T-cell (primary cell): ENCODE data around the gene RRH. TPM values are rescaled to one million over a fixed set of nuclear protein-coding genes. Genes with fewer than 3 reads are reported as not detected.

Source experiments
- ATAC-seq, 4 experiments: fragments of 200-7000 bp in 3 of 4; fragments of 150-1000 bp in 1 of 4; cut with Tn5 transposase; replicated peaks in 1 of 4; 1 replicate in 3 of 4; 2 replicates in 1 of 4; pipeline ENCODE4 v1.10.0; 2021; ENCODE audit warnings: moderate library complexity in 3 of 4, mild to moderate bottlenecking in 2 of 4, moderate number of reproducible peaks in 1 of 4
- CTCF ChIA-PET, 2 donors: fragments of 300-600 bp; sonication (Branson Sonifier 250); formaldehyde crosslinking; loops; one replicate each; lab custom pipeline; 2022; ENCODE audit warnings: antibody characterized with exemption in 2 of 2; lab: Charles Lee
- POLR2A ChIA-PET, 2 donors: fragments of 300-600 bp; sonication (Branson Sonifier 250); formaldehyde crosslinking; loops; one replicate each; lab custom pipeline; 2022; ENCODE audit warnings: antibody characterized with exemption in 2 of 2; lab: Charles Lee
- DNase-seq, 35 experiments: peaks; one replicate each; pipeline versions ENCODE4 v3.0.0 to v3.0.0-alpha.2; 2013 to 2023
- H3K27ac ChIP-seq: one replicate; pipeline ENCODE4 v1.5.1; 2013; ENCODE audit warnings: low read length
- H3K27me3 ChIP-seq, 2 experiments: replicated peaks in 1 of 2; 1 replicate in 1 of 2; 2 replicates in 1 of 2; pipeline versions ENCODE4 v1.6.1 to v1.7.0; 2013; ENCODE audit warnings: low read length in 1 of 2, mixed read lengths in 1 of 2; ENCODE audit not compliant: control insufficient read depth in 2 of 2, insufficient read depth in 2 of 2; ENCODE audit errors: extremely low read depth in 1 of 2
- H3K36me3 ChIP-seq, 2 donors: 1 replicate in 1 of 2; 2 replicates in 1 of 2; pipeline versions ENCODE4 v1.6.1 to v1.7.0; 2013; ENCODE audit warnings: low read length in 1 of 2; ENCODE audit not compliant: control insufficient read depth in 2 of 2, insufficient read depth in 1 of 2; ENCODE audit errors: extremely low read depth in 1 of 2
- H3K4me1 ChIP-seq, 2 experiments: 1 replicate in 1 of 2; 2 replicates in 1 of 2; pipeline versions ENCODE4 v1.6.1 to v1.7.0; 2013; ENCODE audit warnings: low read length in 2 of 2, mixed read lengths in 1 of 2; ENCODE audit not compliant: insufficient read depth in 2 of 2, control insufficient read depth in 1 of 2; ENCODE audit errors: extremely low read depth in 1 of 2
- H3K4me3 ChIP-seq, 2 donors: 1 replicate in 1 of 2; 2 replicates in 1 of 2; pipeline versions ENCODE4 v1.5.1 to v1.7.0; 2013; ENCODE audit warnings: mild to moderate bottlenecking in 2 of 2, low read length in 1 of 2, moderate library complexity in 1 of 2; ENCODE audit not compliant: control insufficient read depth in 1 of 2; ENCODE audit errors: extremely low read depth in 1 of 2
- H3K9me3 ChIP-seq: 2 replicates; pipeline ENCODE4 v1.7.0; 2013
- H3K27ac Mint-ChIP-seq, 2 donors: one replicate each; pipeline ENCODE4 v1.8.0; 2020 to 2021; ENCODE audit warnings: mild to moderate bottlenecking in 2 of 2, mixed read lengths in 2 of 2
- H3K27me3 Mint-ChIP-seq, 2 donors: one replicate each; pipeline ENCODE4 v1.8.0; 2021 to 2022; ENCODE audit warnings: mixed read lengths in 2 of 2
- H3K36me3 Mint-ChIP-seq: one replicate; pipeline ENCODE4 v1.8.0; 2021; ENCODE audit warnings: mixed read lengths
- H3K4me1 Mint-ChIP-seq, 3 donors: one replicate each; pipeline ENCODE4 v1.8.0; 2020 to 2022; ENCODE audit warnings: mixed read lengths in 3 of 3, mild to moderate bottlenecking in 1 of 3
- H3K4me3 Mint-ChIP-seq, 3 donors: one replicate each; pipeline ENCODE4 v1.8.0; 2020 to 2022; ENCODE audit warnings: mild to moderate bottlenecking in 3 of 3, mixed read lengths in 3 of 3, moderate library complexity in 3 of 3
- H3K9me3 Mint-ChIP-seq, 3 donors: one replicate each; pipeline ENCODE4 v1.8.0; 2020 to 2022; ENCODE audit warnings: mixed read lengths in 3 of 3
- WGBS: methylation state at CpG from one replicate; pipeline ENCODE4 v1.1.5; 2013; ENCODE audit warnings: missing lambda C conversion rate; ENCODE audit not compliant: insufficient coverage; 5-methylcytosine and 5-hydroxymethylcytosine counted together
- total RNA-seq, 35 experiments: library from RNA in 6 of 35; stranded (reverse) in 6 of 35; fragments of 120-200 nt in 1 of 35; gene quantifications; one replicate each; pipeline versions ENCODE4 v1.2.1 to v1.2.4 and lab custom pipeline; 2013 to 2026

Gene RRH
- total RNA-seq, 5 donors from 2014 or later (not counting 1 experiment from before 2014, with no cell fraction given): 0.33 to 0.61 (median 0.34) TPM; not detected in 1

GRCh38 chr4:109815151-109816081 is 12.4 kb upstream of the RRH start, which contains the start of gene GAR1:
GAR1 (plus strand) TSS chr4:109815762; CDS start chr4:109816165, 403 bp downstream.
- ATAC-seq (peak; percentile 95 to 97 (median 96)), DNase-seq (peak; percentile 66 to 93 (median 83))
- Histone ChIP-seq H3K4me3 (peak within 1 kb of the TSS; percentile 75 to 90), H3K9me3 (no peaks in the 10 kb centered on the region), H3K4me1 (peaks cover 9 to 17% of the 10 kb centered on the region in 2 experiments), H3K27me3 (no peaks in the 10 kb centered on the region), H3K36me3 (peaks cover 0 to 14% of the 10 kb centered on the region in 2 donors), H3K27ac (peak within 1 kb of the TSS; percentile 85)
- Mint-ChIP-seq H3K4me1 (peaks cover 42 to 44% (median 44%) of the 10 kb centered on the region in 3 donors), H3K27ac (peak within 1 kb of the TSS; percentile 93 to 97), H3K27me3 (no peaks in the 10 kb centered on the region), H3K4me3 (peak within 1 kb of the TSS; percentile 96 to 99 (median 99)), H3K9me3 (no peaks in the 10 kb centered on the region), H3K36me3 (peaks cover 17% of the 10 kb centered on the region)
- ChIA-PET POLR2A (interaction anchor here in 1 of 2 donors (0.6 kb wide), 1 partner anchor 1461 kb away, joined by 5 read pairs; no protein-coding TSS in a partner anchor), CTCF (interaction anchor here in 1 of 2 donors (0.6 to 1.2 kb wide), 6 partner anchors 10 to 1884 kb away, joined by 3 to 4 read pairs (median 3); partner anchors contain the start of gene SEC24B)
- WGBS: under 1% methylated on average over 48 of the region's 53 CpGs

GRCh38 chr4:109816082-109816442 is 11.7 kb upstream of the RRH start:
- ATAC-seq: peak in 3 of 4 experiments; percentile 4 to 25 (median 21)
- peaks cover 22% of the 10 kb centered on the region for H3K36me3 Mint-ChIP-seq
- peak overlapping the region; percentile 93 to 97 for H3K27ac Mint-ChIP-seq
- POLR2A ChIA-PET: no interaction called here
- Histone ChIP-seq H3K27ac (peak overlapping the region; percentile 85), H3K27me3 (no peaks in the 10 kb centered on the region), H3K4me1 (peaks cover 9 to 17% of the 10 kb centered on the region in 2 experiments), H3K4me3 (peak overlapping the region; percentile 75 to 90), H3K9me3 (no peaks in the 10 kb centered on the region), H3K36me3 (peaks cover 0 to 16% of the 10 kb centered on the region in 2 donors)
- DNase-seq: peak in 33 of 35 experiments; percentile 8 to 61 (median 41)
- peak overlapping the region; percentile 96 to 99 (median 99) for H3K4me3 Mint-ChIP-seq
- no peaks in the 10 kb centered on the region for H3K27me3 Mint-ChIP-seq
- CTCF ChIA-PET: interaction anchor here in 1 of 2 donors (1.0 to 1.2 kb wide), 3 partner anchors 9 to 114 kb away, joined by 3 to 4 read pairs (median 4); no protein-coding TSS in a partner anchor
- 0% methylated on average over 16 of the region's 19 CpGs for WGBS
- peaks cover 44 to 49% (median 47%) of the 10 kb centered on the region in 3 donors for H3K4me1 Mint-ChIP-seq
- H3K9me3 Mint-ChIP-seq: no peaks in the 10 kb centered on the region

GRCh38 chr4:109816894-109817293 is 10.9 kb upstream of the RRH start:
- peaks cover 9 to 17% of the 10 kb centered on the region in 2 experiments for H3K4me1 ChIP-seq
- Mint-ChIP-seq H3K27me3 (no peaks in the 10 kb centered on the region), H3K9me3 (no peaks in the 10 kb centered on the region), H3K36me3 (peaks cover 27% of the 10 kb centered on the region), H3K4me3 (peak overlapping the region; percentile 96 to 99 (median 99)), H3K27ac (peak overlapping the region; percentile 93 to 97), H3K4me1 (peaks cover 44 to 51% (median 47%) of the 10 kb centered on the region in 3 donors)
- H3K4me3 ChIP-seq: no peak overlapping the region
- H3K36me3 ChIP-seq: peaks cover 0 to 17% of the 10 kb centered on the region in 2 donors
- no peaks in the 10 kb centered on the region for H3K27me3 ChIP-seq
- H3K27ac ChIP-seq: no peak overlapping the region
- no peak for ATAC-seq
- WGBS: 69% methylated on average over 1 of the region's 1 CpG
- H3K9me3 ChIP-seq: no peaks in the 10 kb centered on the region
- DNase-seq: no peak
- ChIA-PET POLR2A (interaction anchor here (0.5 to 0.6 kb wide), 2 partner anchors 256 kb away, joined by 3 read pairs; no protein-coding TSS in a partner anchor), CTCF (interaction anchor here in 1 of 2 donors (1.1 to 1.2 kb wide), 2 partner anchors 116 to 384 kb away, joined by 3 read pairs; no protein-coding TSS in a partner anchor)

- no peak overlapping the region for H3K4me3 Mint-ChIP-seq
- Histone ChIP-seq H3K36me3 (peaks cover 4 to 30% of the 10 kb centered on the region in 2 donors), H3K4me1 (peaks cover 9 to 17% of the 10 kb centered on the region in 2 experiments), H3K4me3 (no peak overlapping the region), H3K27me3 (no peaks in the 10 kb centered on the region), H3K27ac (no peak overlapping the region), H3K9me3 (no peaks in the 10 kb centered on the region)
- ATAC-seq (no peak), DNase-seq (no peak)
- ChIA-PET CTCF (interaction anchor here (0.7 to 1.1 kb wide), 2 partner anchors 385 to 386 kb away, joined by 3 read pairs; no protein-coding TSS in a partner anchor), POLR2A (interaction anchor here in 1 of 2 donors (0.5 kb wide), 1 partner anchor 1606 kb away, joined by 3 read pairs; no protein-coding TSS in a partner anchor)
- H3K9me3 Mint-ChIP-seq: no peaks in the 10 kb centered on the region
- no peak overlapping the region for H3K27ac Mint-ChIP-seq
- WGBS: 100% methylated on average over 3 of the region's 4 CpGs
- H3K36me3 Mint-ChIP-seq: peaks cover 35% of the 10 kb centered on the region
- H3K4me1 Mint-ChIP-seq: peaks cover 46 to 51% (median 47%) of the 10 kb centered on the region in 3 donors
- no peaks in the 10 kb centered on the region for H3K27me3 Mint-ChIP-seq
Measured at GRCh38 chr4:109818268-109818667, 9.5 kb upstream of the RRH start.

- H3K27me3 ChIP-seq: no peaks in the 10 kb centered on the region
- H3K27ac ChIP-seq: no peak overlapping the region
- H3K4me3 ChIP-seq: no peak overlapping the region
- no peak overlapping the region for H3K4me3 Mint-ChIP-seq
- peaks cover 4 to 38% of the 10 kb centered on the region in 2 donors for H3K36me3 ChIP-seq
- H3K9me3 ChIP-seq: no peaks in the 10 kb centered on the region
- ATAC-seq (no peak), DNase-seq (no peak)
- WGBS: 86% methylated on average over 1 of the region's 2 CpGs
- ChIA-PET CTCF (interaction anchor here in 1 of 2 donors (0.6 to 1.0 kb wide), 2 partner anchors 161 to 391 kb away, joined by 3 to 4 read pairs; no protein-coding TSS in a partner anchor), POLR2A (no interaction called here)
- H3K27me3 Mint-ChIP-seq: no peaks in the 10 kb centered on the region
- H3K36me3 Mint-ChIP-seq: peaks cover 46% of the 10 kb centered on the region
- peak overlapping the region in 1 of 2 donors; percentile 29 for H3K27ac Mint-ChIP-seq
- peaks cover 9 to 12% of the 10 kb centered on the region in 2 experiments for H3K4me1 ChIP-seq
- H3K4me1 Mint-ChIP-seq: peaks cover 39 to 48% (median 39%) of the 10 kb centered on the region in 3 donors
- H3K9me3 Mint-ChIP-seq: no peaks in the 10 kb centered on the region
Measured at GRCh38 chr4:109820563-109820962, 7.2 kb upstream of the RRH start.
